Measurements from ENCODE around the gene CYTH1. TPM values are rescaled to one million over a fixed set of nuclear protein-coding genes. Genes with fewer than 3 reads are reported as not detected.

Gene CYTH1
- total and polyA plus RNA-seq, 7 donors, result 18.7 to 40.4 (median 29.8) TPM

DNA sequence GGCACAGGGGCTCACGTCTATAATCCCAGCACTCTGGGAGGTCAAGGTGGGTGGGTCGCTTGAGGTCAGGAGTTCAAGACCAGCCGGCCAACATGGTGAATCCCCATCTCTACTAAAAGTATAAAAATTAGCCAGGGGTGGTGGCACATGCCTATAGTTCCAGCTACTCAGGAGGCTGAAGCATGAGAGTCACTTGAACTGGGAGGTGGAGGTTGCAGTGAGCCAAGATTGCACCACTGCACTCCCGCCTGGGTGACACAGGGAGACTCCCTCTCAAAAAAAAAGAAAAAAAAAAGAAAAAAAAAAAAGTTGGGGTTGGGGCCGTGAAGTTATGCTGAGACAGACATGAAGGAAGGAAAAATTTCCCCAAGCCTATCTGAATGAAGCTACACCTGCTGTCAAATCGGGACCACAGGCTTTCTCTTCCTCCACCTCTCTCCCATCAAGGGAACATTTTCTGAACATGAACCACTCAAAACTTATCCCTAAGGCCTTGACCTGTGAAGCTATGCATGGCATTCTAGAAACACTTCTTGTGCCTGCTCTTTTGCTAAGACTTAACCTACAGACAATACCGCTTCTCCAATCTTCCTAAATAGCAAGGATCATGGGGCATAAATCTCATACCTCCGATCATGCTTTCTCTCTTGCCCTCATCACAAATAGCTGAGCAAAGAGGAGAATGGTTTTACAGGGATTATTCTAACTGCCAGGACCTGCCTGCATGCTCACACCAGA, 88.6 kb downstream of the CYTH1 start:
- no peak for ATAC-seq
- WGBS, 3 donors, result 90 to 92% (median 91%) methylated on average over 8 of the region's 8 CpGs

DNA sequence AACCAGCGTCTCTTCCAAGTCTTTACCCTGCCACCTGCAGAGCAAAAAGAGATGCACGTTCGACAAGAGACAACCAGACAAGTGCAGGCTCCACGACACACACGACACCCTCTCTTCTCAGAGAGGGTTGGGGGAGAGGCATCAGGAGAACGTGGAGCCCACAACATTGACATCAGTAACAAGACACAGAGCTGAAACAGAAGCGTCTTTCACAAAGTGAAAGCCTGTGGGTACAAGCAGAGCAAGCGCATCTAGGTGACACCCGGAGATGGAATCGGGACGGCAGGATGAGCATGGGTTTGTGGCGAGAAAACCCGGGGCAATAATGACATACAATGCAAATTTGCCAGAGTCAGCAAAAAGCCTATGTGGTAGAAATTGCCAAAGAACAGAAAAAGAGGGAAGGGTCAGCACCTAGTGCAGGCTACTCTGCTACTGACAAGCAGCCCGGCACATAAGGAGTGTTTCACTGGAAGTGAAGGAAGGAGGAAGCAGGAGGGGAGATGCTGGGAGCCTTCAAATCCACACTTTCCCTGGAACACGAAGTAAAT, 89.5 kb downstream of the CYTH1 start:
- no peaks in the 10 kb centered on the region for H3K9me3 ChIP-seq
- TF ChIP-seq, protein P1, sequence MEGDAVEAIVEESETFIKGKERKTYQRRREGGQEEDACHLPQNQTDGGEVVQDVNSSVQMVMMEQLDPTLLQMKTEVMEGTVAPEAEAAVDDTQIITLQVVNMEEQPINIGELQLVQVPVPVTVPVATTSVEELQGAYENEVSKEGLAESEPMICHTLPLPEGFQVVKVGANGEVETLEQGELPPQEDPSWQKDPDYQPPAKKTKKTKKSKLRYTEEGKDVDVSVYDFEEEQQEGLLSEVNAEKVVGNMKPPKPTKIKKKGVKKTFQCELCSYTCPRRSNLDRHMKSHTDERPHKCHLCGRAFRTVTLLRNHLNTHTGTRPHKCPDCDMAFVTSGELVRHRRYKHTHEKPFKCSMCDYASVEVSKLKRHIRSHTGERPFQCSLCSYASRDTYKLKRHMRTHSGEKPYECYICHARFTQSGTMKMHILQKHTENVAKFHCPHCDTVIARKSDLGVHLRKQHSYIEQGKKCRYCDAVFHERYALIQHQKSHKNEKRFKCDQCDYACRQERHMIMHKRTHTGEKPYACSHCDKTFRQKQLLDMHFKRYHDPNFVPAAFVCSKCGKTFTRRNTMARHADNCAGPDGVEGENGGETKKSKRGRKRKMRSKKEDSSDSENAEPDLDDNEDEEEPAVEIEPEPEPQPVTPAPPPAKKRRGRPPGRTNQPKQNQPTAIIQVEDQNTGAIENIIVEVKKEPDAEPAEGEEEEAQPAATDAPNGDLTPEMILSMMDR (IDR thresholded peaks at IDR 0.05), result no peak
- DNase-seq, result no peak
- intact Hi-C loops (cut with DNase I), result no loop called here
- no peaks in the 10 kb centered on the region for H3K4me1 ChIP-seq
- H3K27ac ChIP-seq, result no peak overlapping the region
- no peak for ATAC-seq
- 92% methylated on average over 15 of the region's 15 CpGs for WGBS, 3 donors
- no peaks in the 10 kb centered on the region for H3K27me3 ChIP-seq (ENCODE audit: insufficient read depth in 3 of 3, low read length in 2 of 3)
- H3K4me3 ChIP-seq, result no peak overlapping the region
- H3K36me3 ChIP-seq (ENCODE audit: insufficient read depth in 1 of 2, low read depth in 1 of 2), result peaks cover 16 to 93% of the 10 kb centered on the region in 2 donors

More for the DNA sequence above, 88.6 kb downstream of the CYTH1 start:
- no peaks in the 10 kb centered on the region for H3K4me1 ChIP-seq
- TF ChIP-seq, protein P1 (IDR thresholded peaks at IDR 0.05), result no peak
- H3K36me3 ChIP-seq (ENCODE audit: insufficient read depth in 1 of 2, low read depth in 1 of 2), result peaks cover 16 to 93% of the 10 kb centered on the region in 2 donors
- H3K27ac ChIP-seq, result no peak overlapping the region
- H3K9me3 ChIP-seq, result no peaks in the 10 kb centered on the region
- DNase-seq, result no peak
- H3K4me3 ChIP-seq, result no peak overlapping the region
- intact Hi-C loops (cut with DNase I), result no loop called here
- H3K27me3 ChIP-seq (ENCODE audit: insufficient read depth in 3 of 3, low read length in 2 of 3), result no peaks in the 10 kb centered on the region

DNA sequence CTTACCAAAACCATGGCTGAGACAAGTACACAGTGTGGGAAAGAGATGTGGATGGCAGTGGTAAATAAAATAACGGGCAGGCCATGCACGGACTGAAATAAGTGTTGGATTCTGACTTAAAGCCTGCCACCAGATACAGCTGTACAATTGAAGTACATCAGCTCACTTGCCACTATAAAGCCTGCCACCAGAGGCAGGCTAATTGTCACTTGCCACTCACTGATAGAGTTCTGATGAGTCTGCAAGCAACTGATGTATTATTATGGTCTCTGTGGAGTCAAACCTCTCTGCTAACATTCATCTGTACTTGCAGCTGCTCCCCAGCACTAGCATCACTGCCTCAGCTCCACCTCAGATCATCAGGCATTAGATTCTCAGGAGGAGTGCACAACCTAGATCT, 93.0 kb downstream of the CYTH1 start:
- Histone ChIP-seq H3K4me3 (no peak overlapping the region), H3K27me3 (ENCODE audit: insufficient read depth in 3 of 3, low read length in 2 of 3) (no peaks in the 10 kb centered on the region), H3K9me3 (no peaks in the 10 kb centered on the region), H3K4me1 (no peaks in the 10 kb centered on the region), H3K27ac (no peak overlapping the region), H3K36me3 (ENCODE audit: insufficient read depth in 1 of 2, low read depth in 1 of 2) (peaks cover 6 to 93% of the 10 kb centered on the region in 2 donors)
- no peak for ATAC-seq
- intact Hi-C loops (cut with DNase I), result no loop called here
- 89 to 98% (median 92%) methylated on average over 2 of the region's 2 CpGs for WGBS, 3 donors
- DNase-seq, result no peak
- TF ChIP-seq, protein P1 (IDR thresholded peaks at IDR 0.05), result no peak

DNA sequence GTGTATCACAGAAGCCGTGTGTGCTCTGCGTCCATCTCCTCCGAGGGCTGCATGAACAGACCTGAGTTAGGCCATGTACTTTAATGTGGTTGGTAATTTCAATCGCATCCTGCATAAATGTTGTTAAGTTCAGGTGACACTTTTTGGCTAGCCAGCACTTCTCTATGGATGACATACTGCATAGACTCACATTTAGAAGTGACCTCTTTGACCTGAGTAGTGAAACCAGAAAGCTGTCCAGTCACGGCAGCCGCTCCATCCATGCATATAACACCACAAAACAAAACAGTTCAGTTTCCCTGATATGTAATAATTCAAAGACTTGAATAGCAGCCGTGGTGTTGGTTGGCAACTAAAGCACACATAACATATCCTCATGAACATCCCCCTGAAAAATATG, 94.1 kb downstream of the CYTH1 start:
- H3K27me3 ChIP-seq (ENCODE audit: insufficient read depth in 3 of 3, low read length in 2 of 3), result no peaks in the 10 kb centered on the region
- no peaks in the 10 kb centered on the region for H3K9me3 ChIP-seq
- H3K36me3 ChIP-seq (ENCODE audit: insufficient read depth in 1 of 2, low read depth in 1 of 2), result peaks cover 6 to 91% of the 10 kb centered on the region in 2 donors
- intact Hi-C loops (cut with DNase I), result no loop called here
- H3K4me3 ChIP-seq, result no peak overlapping the region
- TF ChIP-seq, protein P1 (IDR thresholded peaks at IDR 0.05), result no peak
- 94 to 96% (median 94%) methylated on average over 7 of the region's 7 CpGs for whole genome bisulfite sequencing, 3 donors
- ATAC-seq, result no peak
- H3K4me1 ChIP-seq, result no peaks in the 10 kb centered on the region
- no peak overlapping the region for H3K27ac ChIP-seq
- DNase-seq, result no peak
